ENCODE results near the gene MYOD1. TPM values are rescaled to one million over a fixed set of nuclear protein-coding genes. Genes with fewer than 3 reads are reported as not detected.

The MYOD1 gene
- total RNA-seq, 1 donor from 2014 or later, result not detected

DNA sequence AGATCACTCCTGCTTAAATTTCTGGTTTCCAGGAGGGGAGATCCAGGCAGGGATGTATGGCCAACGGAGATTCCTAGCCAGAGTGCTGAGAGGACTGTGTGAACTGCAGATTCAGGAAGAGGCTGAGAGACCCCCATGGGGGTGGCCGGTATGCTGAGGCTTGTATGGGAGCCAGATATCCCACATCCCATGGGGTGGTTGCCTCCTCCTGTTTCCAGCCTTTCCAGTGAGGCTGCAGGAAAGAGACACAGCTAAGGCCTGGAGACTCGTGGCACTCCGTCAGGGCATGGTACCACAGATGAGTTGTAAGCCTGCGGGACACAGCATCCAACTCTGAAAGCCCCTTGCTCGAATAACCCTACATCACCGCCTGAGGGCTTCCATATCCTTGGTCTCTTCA lies 1.4 kb upstream of the MYOD1 start:
- no peaks in the 10 kb centered on the region for H3K9me3 ChIP-seq (ENCODE audit: low read depth)
- H3K79me2 ChIP-seq (ENCODE audit: low read depth), result no peaks in the 10 kb centered on the region
- H3K27me3 ChIP-seq, result peaks cover 100% of the 10 kb centered on the region
- no peaks in the 10 kb centered on the region for H3K36me3 ChIP-seq
- Mint-ChIP-seq H3K4me3 (no peak overlapping the region), H3K9me3 (no peaks in the 10 kb centered on the region), H3K27me3 (ENCODE audit: insufficient read depth, low read depth) (peaks cover 33% of the 10 kb centered on the region), H3K4me1 (peaks cover 7% of the 10 kb centered on the region), H3K27ac (no peak overlapping the region), H3K36me3 (no peaks in the 10 kb centered on the region)
- no peak overlapping the region for H2AFZ ChIP-seq (replicated peaks)
- peaks cover 33% of the 10 kb centered on the region for H4K20me1 ChIP-seq (ENCODE audit: low read depth)
- peaks cover 14% of the 10 kb centered on the region for H3F3A ChIP-seq (ENCODE audit: low read depth)
- TF ChIP-seq EZH2phosphoT487 (IDR thresholded peaks at IDR 0.05) (no peak), EZH2 (IDR thresholded peaks at IDR 0.05) (no peak)
- TF ChIP-seq, protein P1, sequence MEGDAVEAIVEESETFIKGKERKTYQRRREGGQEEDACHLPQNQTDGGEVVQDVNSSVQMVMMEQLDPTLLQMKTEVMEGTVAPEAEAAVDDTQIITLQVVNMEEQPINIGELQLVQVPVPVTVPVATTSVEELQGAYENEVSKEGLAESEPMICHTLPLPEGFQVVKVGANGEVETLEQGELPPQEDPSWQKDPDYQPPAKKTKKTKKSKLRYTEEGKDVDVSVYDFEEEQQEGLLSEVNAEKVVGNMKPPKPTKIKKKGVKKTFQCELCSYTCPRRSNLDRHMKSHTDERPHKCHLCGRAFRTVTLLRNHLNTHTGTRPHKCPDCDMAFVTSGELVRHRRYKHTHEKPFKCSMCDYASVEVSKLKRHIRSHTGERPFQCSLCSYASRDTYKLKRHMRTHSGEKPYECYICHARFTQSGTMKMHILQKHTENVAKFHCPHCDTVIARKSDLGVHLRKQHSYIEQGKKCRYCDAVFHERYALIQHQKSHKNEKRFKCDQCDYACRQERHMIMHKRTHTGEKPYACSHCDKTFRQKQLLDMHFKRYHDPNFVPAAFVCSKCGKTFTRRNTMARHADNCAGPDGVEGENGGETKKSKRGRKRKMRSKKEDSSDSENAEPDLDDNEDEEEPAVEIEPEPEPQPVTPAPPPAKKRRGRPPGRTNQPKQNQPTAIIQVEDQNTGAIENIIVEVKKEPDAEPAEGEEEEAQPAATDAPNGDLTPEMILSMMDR (IDR thresholded peaks at IDR 0.05), result no peak
- no peak overlapping the region for H3K27ac ChIP-seq
- H3K4me2 ChIP-seq, result no peak overlapping the region
- H3K4me3 ChIP-seq, result no peak overlapping the region
- DNase-seq (ENCODE audit: low spot score), result no peak
- H3K4me1 ChIP-seq, result peaks cover 26% of the 10 kb centered on the region
- H3K9ac ChIP-seq, result no peak overlapping the region

DNA sequence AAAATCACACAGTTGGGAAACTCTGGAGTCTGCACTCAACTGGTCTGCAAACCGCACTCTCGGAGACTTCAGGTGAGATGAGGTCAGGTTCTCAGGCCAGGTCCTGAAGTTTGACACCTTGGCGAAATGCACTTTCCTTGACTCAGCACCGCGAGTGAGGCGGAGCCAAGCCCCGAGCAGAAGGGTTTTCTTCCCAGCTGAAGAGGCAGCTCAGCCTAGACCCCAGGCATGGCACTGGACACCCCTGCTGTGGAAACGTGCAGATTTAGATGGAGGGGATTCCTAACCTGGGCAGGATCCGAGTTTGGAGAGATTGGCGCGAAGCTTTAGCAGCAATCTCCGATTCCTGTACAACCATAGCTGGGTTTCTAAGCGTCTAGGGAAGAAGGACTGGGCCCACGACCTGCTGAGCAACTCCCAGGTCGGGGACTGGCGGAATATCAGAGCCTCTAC lies 835 bp upstream of the MYOD1 start:
- Mint-ChIP-seq H3K4me3 (peak overlapping the region; percentile 69), H3K36me3 (no peaks in the 10 kb centered on the region), H3K4me1 (peaks cover 7% of the 10 kb centered on the region), H3K27ac (no peak overlapping the region), H3K27me3 (ENCODE audit: insufficient read depth, low read depth) (peaks cover 34% of the 10 kb centered on the region), H3K9me3 (no peaks in the 10 kb centered on the region)
- H3K4me2 ChIP-seq, result peak overlapping the region; percentile 71
- H2AFZ ChIP-seq (replicated peaks), result no peak overlapping the region
- H3K9me3 ChIP-seq (ENCODE audit: low read depth), result no peaks in the 10 kb centered on the region
- no peaks in the 10 kb centered on the region for H3K36me3 ChIP-seq
- H3K4me1 ChIP-seq, result peaks cover 31% of the 10 kb centered on the region
- no peak overlapping the region for H3K9ac ChIP-seq
- no peak for DNase-seq (ENCODE audit: low spot score)
- H3F3A ChIP-seq (ENCODE audit: low read depth), result peaks cover 16% of the 10 kb centered on the region
- H3K4me3 ChIP-seq, result peak overlapping the region; percentile 42
- H3K27me3 ChIP-seq, result peaks cover 100% of the 10 kb centered on the region
- H3K27ac ChIP-seq, result no peak overlapping the region
- TF ChIP-seq EZH2 (IDR thresholded peaks at IDR 0.05) (no peak), EZH2phosphoT487 (IDR thresholded peaks at IDR 0.05) (no peak)
- TF ChIP-seq, protein P1 (IDR thresholded peaks at IDR 0.05), result no peak
- H3K79me2 ChIP-seq (ENCODE audit: low read depth), result no peaks in the 10 kb centered on the region
- H4K20me1 ChIP-seq (ENCODE audit: low read depth), result peaks cover 33% of the 10 kb centered on the region

DNA sequence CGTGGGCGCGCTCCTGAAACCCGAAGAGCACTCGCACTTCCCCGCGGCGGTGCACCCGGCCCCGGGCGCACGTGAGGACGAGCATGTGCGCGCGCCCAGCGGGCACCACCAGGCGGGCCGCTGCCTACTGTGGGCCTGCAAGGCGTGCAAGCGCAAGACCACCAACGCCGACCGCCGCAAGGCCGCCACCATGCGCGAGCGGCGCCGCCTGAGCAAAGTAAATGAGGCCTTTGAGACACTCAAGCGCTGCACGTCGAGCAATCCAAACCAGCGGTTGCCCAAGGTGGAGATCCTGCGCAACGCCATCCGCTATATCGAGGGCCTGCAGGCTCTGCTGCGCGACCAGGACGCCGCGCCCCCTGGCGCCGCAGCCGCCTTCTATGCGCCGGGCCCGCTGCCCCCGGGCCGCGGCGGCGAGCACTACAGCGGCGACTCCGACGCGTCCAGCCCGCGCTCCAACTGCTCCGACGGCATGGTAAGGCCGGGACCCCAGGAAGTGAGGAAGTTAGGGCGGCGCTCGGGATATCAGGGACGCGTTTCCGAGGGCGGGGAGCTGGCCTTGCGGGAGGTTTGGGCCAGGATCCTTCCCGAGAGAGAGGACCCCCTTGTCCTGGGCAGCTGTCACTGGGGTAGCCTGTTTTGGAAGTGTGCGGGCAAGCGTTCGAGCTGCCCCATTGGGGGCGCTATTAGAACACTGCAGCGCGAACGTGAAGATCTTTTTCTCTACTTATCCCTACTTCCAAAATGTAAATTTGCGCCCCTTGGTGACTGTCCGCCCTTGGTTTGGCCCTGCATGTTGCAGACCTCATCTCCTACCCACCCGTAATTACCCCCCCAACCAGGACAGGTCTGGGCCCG lies 796 bp downstream of the MYOD1 start:
- H3K36me3 Mint-ChIP-seq, result no peaks in the 10 kb centered on the region
- peaks cover 100% of the 10 kb centered on the region for H3K27me3 ChIP-seq
- no peaks in the 10 kb centered on the region for H3K9me3 ChIP-seq (ENCODE audit: low read depth)
- H4K20me1 ChIP-seq (ENCODE audit: low read depth), result peaks cover 33% of the 10 kb centered on the region
- H2AFZ ChIP-seq (replicated peaks), result peak overlapping the region; percentile 88
- H3K9me3 Mint-ChIP-seq, result no peaks in the 10 kb centered on the region
- peaks cover 31% of the 10 kb centered on the region for H3K4me1 ChIP-seq
- no peaks in the 10 kb centered on the region for H3K79me2 ChIP-seq (ENCODE audit: low read depth)
- H3K4me3 Mint-ChIP-seq, result peak overlapping the region; percentile 39
- peaks cover 42% of the 10 kb centered on the region for H3K27me3 Mint-ChIP-seq (ENCODE audit: insufficient read depth, low read depth)
- no peak overlapping the region for H3K9ac ChIP-seq
- H3K4me3 ChIP-seq, result peak overlapping the region; percentile 42
- no peak overlapping the region for H3K27ac Mint-ChIP-seq
- DNase-seq (ENCODE audit: low spot score), result peak; percentile 89
- TF ChIP-seq, protein P1 (IDR thresholded peaks at IDR 0.05), result peak; percentile 56
- TF ChIP-seq EZH2phosphoT487 (IDR thresholded peaks at IDR 0.05), result peak; percentile 68
- peak; percentile 76 for TF ChIP-seq EZH2 (IDR thresholded peaks at IDR 0.05)
- no peak overlapping the region for H3K27ac ChIP-seq
- peak overlapping the region; percentile 71 for H3K4me2 ChIP-seq
- H3K36me3 ChIP-seq, result no peaks in the 10 kb centered on the region
- H3K4me1 Mint-ChIP-seq, result peaks cover 7% of the 10 kb centered on the region
- peaks cover 18% of the 10 kb centered on the region for H3F3A ChIP-seq (ENCODE audit: low read depth)
